ENCODE data around the gene PAFAH2. TPM values are rescaled to one million over a fixed set of nuclear protein-coding genes. Genes with fewer than 3 reads are reported as not detected.

PAFAH2 gene
- total RNA-seq, 1 experiment from 2014 or later: 16.1 TPM

DNA sequence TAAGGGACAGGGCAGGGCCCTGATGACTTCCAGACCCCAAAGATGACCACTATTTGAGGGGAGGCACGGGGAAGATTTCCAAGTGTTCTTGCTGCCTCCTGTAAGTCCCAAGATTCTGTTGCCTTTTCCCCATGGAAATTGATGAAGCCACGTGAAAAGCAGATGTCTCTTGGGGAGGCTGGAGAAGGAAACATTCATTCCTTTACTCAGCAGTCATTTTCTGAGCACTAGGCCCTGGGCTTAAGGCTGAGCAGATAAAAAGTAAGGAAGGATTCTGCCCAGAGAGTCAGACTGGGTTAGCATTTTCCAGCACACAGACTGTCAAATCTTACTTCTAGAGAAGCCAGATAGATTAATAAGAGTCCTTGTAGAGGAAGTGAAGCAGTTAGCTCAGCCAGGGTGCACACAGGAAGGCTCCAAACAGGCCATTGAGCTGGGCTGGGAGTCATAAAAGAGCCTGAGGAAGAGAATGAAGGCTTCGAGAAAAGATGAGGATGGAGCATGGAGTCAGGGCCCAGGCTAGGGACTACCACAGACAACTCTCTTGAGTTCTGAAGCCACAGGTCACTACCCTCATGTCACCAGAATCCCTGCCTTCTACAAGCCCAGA lies 33.9 kb upstream of the PAFAH2 start:
- DNase-seq (ENCODE audit: low read depth): no peak

DNA sequence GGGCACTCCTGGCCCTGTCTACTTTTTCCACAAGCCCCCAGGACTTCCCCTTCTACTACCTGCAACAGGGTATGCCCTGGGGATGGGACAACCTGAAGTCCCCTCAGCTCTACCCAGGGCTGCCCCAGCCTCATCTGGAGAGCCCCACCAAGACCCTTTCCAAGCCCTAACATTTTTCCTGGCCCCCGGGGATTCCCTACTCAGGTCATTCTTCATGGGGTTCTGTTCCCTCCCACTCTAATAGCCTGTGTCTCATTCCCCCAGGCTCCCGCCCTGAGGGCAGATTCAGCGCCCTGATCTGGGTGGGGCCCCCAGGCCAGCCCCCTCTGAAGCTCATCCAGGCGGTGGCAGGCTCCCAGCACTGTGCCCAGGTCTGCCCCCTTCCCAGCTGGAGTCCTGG lies 33.3 kb upstream of the PAFAH2 start:
- DNase-seq (ENCODE audit: low read depth): no peak

DNA sequence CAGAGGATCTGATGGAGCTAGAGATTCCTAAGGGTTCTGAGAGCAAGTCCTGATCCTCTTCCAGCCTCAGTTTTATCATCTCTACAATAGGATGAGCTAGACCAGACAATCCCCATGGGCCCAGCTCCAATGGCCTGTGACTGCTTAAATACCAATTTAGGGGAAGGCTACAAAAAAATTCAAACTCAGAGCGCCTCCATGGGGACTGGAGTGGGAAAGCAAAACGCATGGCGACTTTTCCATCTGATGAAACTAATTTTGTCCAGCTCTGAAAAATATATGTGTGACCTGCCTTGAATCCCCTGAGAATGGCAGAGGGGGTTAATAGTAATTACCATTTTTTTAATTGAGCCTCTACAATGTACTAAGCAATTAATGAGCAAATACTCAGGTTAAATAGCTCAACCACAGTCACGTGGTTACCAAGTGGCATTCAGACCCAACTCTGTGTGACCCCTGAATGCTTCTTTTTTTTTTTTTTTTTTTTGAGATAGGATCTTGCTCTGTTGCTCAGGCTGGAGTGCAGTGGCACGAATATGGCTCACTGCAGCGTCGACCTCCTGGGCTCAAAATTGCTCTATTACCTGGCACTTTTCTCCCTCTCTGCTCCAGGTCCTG lies 32.1 kb upstream of the PAFAH2 start:
- no peak for DNase-seq (ENCODE audit: low read depth)

DNA sequence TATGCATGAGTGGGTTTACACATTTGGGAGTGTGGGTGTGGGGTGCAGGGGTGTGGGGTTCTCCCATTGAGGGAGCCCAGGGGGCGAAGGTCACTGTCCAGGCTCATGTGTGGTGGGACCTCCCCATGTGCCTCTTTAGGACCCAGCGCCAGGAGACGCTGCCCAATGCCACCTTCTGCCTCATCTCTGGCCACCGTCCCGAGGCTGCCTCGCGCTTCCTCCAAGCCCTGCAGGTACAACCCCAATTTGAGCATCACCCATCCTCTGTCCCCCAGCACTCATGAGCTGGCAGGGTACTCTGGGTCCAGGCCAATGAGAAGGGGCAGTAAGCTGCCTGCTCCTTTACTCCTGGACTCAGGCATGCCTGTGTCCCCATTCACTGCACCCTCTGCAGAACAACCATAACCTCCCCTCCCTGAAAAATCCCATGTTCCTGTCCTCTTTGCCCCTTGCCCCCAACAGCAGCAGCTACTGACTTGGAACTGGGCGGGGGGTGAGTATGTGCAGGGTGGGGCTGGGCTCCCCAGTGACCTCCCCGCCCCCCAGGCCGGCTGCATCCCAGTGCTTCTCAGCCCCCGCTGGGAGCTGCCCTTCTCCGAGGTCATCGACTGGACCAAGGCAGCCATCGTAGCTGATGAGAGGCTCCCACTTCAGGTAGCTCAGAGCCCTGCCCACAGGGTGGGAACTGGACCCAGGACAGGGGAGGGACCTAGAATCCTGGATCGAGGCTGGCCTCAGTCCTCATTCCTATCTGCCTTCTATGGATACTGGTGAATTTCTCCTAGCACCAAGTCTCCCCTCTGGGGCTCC lies 31.4 kb upstream of the PAFAH2 start:
- DNase-seq (ENCODE audit: low read depth): no peak

DNA sequence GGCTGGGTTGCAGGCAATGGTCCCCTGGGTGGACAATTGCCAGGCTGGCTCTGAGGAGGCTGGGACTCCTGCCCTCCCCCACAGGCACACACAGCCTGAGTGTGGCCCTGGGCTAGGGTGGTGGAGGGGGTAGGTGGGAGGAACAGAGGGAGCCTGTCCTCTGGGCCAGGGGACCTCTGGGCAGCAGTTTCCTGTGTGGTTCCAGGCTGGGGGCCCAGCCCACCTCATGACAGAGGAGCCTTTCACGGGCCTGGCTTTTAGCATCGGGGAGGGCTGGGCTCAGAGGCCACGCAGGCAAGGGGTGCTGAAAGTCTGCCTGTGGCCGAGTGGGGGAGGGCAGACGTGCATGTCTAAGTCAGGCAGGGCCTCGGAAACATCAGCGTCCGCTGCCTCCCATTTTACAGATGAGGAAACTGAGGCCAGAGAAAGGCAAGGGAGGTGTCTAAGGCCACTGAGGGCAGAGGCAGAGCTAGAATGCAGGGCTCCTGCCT lies 30.7 kb upstream of the PAFAH2 start:
- no peak for DNase-seq (ENCODE audit: low read depth)

DNA sequence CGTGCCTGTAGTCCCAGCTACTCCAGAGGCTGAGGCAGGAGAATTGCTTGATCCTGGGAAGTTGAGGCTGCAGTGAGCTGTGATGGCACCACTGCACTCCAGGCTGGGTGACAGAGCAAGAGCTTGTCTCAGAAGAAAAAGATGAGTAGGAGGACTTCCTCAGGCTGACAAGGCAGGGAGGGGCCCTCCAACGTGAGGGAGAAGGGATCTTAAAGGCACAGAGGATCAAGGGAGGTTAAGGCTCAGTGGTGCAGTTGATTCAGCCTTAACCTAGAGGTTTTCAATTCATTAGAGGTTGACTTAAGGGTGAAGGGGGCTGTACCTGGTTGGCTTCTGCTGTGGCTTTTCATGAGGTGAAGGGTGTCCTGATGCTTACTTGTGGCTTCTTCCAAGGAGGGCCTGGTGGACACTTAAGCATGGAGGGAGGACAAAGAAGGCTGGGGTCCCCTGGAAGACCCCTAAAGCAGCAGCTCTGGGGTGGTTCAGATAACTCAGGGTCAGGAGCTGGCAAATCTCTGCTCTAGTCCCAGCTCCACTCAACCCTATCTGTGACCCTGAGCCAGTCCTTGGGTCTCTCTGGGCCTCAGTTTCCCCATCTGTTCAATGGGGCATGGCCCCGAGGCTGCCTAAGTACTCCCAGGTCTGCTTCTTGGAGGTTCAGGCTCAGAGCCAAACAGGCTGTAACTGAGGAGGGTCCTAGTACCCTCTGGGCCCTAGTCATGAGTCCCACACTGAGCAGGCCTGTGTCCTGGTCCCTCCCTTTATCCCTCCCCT lies 30.0 kb upstream of the PAFAH2 start:
- no peak for DNase-seq (ENCODE audit: low read depth)

DNA sequence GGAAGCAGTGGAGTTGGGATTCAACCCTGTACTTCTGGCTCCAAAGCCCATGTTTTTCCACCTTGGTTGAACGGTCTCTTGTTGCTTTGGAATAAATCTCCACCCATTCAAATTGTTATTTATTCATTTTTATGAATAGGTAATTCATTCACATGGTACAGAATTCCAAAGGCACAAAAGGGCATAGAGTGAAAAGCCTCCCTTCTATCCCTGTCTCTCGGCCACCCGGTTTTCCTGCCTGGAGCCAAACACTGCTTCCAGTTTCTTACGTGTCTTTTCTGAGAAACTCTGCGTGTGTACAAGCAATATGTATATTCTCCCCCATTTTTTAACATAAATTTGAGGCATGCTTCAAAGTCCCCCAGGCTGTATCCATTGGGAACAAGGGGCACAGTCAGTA lies 27.7 kb upstream of the PAFAH2 start:
- no peak for DNase-seq (ENCODE audit: low read depth)

DNA sequence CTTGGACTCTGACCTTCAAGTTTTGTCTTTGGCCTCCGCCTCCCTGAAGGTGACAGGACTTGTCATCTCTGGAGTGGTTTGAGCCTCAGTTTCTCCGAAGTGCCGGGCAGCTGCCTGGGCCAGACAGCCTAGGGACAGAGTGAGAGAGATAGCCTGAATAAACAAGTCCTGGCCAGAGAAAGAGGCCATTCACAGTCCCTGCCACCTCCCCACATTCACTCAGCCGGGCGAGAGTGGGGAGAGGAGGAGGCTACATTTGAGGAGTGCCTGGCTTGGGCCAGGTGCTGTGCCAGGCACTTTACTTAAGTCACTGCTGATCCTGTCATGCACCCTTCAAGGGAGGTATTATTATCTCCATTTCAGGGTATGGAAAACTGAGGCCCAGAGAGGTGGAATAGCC lies 27.2 kb upstream of the PAFAH2 start:
- no peak for DNase-seq (ENCODE audit: low read depth)

DNA sequence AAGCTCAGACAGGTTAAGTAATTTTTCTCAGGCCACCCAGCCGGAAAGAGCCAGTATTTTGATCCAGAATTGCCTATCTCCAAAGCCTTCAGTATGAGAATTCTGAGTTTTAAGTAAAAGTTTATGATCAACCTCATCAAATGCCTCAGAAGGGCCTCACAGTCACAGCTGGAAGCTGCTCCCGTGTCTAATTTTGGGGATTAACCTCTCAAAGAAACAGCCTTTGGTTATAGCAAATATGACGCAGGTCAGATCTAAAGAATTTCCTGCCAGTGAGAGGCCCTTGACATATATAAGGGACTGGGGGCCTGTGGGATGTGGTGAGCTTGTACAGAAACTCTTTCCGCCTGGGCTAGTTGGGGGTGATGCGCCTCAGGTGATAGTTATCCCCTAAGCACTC lies 26.0 kb upstream of the PAFAH2 start:
- DNase-seq (ENCODE audit: low read depth): no peak

DNA sequence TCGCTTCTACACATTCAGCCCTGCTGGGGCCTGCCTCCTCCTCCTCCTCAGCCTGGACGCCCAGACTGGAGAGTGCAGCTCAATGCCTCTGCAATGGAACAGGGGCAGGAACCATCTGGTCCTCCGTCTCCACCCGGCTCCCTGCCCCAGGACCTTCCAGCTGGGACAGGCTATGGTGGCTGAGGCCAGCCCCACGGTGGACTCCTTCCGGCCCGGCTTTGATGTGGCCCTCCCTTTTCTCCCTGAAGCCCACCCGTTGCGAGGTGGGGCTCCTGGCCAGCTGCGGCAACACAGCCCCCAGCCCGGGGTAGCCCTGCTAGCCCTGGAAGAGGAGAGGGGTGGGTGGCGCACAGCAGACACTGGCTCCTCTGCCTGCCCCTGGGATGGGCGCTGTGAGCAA lies 25.1 kb upstream of the PAFAH2 start:
- DNase-seq (ENCODE audit: low read depth): no peak

DNA sequence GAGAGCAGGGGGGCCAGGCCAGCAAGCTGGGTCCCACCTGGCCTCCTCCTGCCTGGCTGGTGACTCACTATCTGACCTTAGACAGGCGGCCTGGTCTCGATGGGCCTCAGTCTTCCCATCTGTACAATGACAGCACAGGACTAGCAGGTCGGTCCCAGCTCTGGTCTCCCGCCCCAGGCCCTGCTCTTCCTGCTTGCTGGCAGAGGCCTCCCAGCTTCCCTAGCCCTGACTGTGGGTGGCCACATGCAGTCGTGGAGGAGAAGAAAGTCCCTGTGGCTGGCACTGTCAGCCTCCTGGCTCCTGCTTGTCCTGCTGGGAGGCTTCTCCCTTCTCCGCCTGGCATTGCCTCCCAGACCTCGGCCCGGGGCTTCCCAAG lies 24.5 kb upstream of the PAFAH2 start:
- no peak for DNase-seq (ENCODE audit: low read depth)

DNA sequence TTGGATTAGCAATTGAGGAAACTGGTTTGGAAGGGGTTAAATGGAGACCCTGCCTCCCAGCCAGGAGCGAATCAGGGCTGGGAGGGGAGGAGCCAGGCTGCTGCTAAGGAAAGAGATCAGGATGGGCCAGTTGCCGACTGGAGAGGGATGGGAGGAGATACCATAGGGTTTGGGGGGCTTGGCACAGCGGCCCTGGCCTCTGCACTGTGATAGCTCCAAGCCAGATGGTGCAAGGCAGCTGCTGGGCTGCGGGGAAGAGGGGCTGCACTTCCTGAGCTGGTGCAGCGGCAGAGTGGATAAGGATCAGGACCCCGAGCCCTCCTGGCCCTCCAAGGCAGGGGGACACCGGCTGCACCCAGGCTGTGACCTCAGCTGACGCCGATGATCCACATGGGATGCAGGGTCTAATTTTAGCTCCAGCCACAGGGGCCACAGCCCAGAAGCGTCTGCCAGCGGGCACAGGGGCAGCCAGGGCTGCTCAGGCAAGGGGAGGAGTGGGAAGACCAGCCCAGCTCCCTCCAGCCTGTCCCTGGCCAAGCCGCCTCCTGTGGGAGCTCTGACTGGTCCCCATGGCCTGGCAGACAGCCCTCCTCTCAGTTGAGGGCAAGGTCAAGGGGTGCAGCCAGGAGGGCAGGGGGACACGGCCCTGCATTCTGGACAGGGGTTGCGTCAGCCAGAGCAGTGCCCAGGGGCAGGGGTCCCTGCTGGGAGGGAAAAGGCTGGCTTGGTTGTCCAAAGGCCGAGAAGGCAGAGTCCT lies 24.0 kb upstream of the PAFAH2 start, which contains the start of gene EXTL1:
TSS of gene EXTL1 (plus strand) at position 129 of the 757 bp plus-strand sequence. CDS start 872 bp downstream, outside the sequence.
- peak; percentile 62 for DNase-seq (ENCODE audit: low read depth)

DNA sequence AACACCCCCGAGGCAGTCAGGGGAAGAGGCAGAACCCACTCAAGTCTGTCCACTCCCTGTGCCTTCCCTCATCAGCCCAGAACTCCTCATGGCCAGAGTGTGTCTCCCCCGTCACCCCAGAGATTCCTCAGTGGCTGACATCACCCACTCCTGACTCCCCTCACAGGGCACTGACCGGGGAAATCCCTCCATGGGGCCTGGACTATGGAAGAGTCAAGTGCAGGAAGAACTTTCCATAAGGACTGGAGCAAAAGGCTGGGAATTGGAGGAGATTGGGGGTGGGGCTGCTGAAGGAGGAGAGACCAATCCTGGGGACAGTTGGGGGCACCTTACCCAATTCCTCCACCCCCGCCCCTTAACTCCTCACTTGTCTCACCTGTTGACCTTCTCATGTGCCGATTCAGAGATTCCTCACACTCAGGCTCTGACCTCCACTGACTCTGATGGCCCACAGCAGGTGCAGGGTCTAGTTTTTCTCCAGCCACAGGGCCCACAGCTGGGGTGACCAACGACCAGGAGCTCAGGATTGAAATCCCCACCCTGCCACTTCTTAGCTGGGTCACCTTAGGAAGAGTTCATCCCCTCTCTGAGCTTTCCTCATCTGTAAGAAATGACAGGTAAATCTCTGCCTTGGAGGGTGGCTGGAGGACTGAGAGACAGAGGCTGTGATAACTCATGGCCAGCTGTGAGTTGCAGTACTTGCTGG lies 23.2 kb upstream of the PAFAH2 start:
- DNase-seq (ENCODE audit: low read depth): peak; percentile 32

DNA sequence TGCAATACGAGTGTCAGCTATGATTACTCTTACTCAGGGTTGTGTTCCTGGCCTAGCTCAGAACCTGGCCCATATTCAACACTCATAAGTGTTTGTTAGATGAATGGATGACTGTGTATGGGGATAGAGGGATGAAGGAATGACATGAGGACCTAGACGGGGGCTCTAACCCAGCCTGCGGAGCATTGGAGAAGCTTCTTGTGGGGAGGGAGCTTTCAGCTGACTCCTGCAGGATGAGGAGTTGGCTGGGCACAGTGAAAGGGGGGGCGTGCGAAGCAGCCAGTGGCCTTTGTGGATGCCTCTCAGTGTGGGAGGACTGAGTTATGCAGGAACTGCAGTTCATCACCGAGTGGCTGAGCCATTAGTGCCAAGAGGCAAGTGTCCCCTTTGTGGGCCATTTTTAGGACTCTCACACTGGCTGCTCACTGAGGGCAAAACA lies 22.5 kb upstream of the PAFAH2 start:
- no peak for DNase-seq (ENCODE audit: low read depth)

DNA sequence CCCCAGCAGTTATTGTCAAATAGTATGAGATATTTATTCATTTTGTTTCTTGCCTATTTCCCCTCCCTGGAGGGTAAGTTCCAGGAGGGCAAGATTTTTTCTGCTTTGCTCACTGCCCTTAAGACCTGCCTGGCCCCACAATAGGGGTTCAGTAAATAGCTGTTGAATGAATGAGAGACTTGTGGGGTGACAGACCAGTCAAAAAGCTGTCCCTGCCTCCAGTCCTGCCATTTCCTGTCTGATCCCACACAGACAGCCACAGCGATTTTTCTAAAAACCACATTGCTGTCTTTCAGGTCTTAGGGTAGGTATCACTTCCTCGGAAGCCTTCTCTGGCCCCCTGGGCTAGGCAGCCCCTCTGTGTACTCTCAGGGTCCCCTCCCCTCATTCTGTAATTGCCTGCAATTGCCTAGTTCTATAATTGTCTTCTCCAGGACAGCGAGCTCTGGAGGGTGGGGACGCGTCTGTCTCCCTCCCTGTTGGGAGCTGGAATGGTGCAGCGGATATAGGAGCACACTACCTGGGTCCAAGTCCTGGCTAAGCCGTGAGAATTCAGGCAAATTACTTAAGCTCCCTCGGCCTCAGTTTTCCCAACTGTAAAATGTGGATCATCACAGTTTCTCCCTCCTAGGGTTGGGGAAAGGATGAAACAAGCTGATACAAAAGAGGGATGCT lies 21.9 kb upstream of the PAFAH2 start:
- peak; percentile 58 for DNase-seq (ENCODE audit: low read depth)

DNA sequence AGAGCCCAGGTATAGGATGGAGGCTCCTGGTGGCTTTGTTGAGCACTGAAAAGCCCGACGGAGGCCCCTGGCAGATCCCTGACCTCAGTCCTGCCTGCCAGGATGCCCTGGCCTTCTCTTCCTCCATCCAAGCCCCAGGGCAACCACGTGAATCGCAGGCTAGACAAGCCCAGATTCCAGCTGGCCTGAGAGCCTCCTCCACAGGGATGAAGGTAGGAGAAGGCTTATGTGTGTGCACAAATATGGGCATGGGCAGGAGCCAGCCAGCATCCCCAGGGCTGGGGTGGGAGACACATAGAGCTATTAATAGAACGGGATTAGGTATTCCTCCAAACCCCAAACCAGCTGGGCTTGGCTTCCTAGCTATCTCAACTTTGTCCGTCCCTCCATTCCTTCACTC lies 19.7 kb upstream of the PAFAH2 start:
- peak; percentile 37 for DNase-seq (ENCODE audit: low read depth)

DNA sequence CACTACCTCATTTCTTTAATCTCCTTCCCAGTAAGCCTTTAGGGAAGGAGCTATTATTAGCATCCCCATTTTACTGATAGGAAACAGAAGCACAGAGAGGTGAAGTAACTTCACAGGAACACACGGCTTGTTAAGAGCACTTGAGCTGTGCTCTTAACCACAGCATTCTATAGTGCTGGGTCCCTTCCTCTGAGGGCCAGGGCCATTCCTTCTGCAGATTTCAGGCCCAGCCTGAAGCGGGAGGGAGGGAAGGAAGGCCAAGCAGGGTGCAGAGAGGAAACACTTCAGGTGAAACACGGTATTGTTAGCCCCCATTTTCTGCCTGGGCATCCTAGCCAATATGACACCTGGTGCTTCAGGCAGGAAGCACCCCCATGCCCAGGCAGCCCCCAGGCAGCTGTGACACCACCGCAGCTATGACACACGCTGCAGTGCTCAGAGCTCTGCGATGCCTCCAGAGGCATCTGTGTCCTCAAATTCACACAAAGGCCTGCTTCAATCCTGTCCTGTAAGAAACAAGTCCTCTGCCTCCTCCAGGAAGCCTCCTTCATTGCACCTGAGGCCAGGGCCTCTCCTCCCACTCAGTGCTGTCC lies 19.2 kb upstream of the PAFAH2 start:
- DNase-seq (ENCODE audit: low read depth): no peak

DNA sequence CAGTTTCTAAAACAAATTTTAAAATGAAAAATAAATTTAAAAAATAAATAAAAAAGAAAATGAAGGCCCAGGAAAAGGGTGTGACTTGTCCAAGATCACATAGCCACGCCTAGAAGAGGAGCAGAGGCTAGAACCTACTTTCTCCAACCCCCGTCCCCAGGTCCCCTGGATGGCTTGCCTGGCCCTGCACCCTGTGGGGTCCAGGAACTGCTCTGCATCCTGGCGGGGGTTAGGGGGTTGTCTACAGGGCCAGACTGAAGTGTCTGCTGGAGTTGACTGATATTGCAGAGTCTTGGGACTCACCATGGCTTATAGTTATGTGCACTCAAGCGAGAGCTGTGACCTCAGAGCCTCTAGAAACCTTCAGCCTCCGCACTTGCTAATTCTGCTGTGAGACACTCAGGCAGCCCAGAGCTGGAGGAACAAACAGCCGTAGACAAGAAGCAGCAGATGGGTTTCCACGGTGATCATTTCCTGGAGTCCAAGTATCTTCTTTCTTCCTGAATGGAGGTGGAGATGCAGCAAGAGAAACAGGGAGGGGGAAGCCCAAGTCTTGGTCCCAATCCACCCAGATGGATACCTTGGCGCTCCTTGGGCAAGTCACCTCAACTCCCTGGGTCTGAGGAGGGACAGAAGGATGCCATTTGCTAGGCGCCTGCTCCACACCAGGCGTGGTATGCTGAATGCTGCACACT lies 18.5 kb upstream of the PAFAH2 start:
- DNase-seq (ENCODE audit: low read depth): peak; percentile 47

DNA sequence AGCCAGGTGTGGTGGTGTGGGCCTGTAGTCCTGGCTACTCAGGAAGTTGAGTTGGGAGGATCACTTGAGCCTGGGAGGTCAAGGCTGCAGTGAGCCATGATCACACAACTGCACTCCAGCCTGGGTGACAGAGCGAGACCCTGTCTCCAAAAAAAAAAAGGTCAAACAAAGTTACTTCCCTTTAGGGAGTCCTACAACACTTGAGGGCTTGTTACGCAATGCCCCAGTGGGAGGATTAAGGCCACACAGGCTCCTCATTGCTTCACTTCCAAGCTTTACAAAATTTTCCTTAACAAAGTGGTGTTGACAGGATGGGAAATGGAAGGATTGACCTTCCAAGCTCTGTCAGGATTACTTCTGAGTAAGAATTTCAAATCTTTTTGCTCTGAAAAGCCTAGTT lies 17.5 kb upstream of the PAFAH2 start:
- DNase-seq (ENCODE audit: low read depth): peak; percentile 50
